Measurements from ENCODE around the gene TMEM131L.

DNA sequence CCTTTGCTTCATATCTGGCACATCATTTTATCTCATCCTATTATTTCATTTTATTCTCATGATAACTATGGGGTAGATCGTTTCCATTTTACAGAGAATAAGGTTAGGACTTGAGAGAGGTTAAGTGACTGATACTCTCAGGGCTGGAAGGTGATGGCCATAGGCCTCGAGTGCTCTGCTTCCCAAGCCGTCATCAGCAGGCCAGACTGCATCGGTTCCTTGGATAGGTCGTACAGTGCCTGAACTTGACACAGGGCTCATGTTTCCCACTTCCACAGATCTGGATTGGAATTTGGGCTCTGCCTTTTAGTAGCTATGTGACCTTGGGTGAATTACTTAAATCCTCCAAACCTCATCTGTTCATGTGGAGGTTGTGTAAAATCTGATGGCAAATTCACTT lies 81.4 kb downstream of the TMEM131L start:
- TF ChIP-seq, protein P1, sequence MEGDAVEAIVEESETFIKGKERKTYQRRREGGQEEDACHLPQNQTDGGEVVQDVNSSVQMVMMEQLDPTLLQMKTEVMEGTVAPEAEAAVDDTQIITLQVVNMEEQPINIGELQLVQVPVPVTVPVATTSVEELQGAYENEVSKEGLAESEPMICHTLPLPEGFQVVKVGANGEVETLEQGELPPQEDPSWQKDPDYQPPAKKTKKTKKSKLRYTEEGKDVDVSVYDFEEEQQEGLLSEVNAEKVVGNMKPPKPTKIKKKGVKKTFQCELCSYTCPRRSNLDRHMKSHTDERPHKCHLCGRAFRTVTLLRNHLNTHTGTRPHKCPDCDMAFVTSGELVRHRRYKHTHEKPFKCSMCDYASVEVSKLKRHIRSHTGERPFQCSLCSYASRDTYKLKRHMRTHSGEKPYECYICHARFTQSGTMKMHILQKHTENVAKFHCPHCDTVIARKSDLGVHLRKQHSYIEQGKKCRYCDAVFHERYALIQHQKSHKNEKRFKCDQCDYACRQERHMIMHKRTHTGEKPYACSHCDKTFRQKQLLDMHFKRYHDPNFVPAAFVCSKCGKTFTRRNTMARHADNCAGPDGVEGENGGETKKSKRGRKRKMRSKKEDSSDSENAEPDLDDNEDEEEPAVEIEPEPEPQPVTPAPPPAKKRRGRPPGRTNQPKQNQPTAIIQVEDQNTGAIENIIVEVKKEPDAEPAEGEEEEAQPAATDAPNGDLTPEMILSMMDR (IDR thresholded peaks at IDR 0.05): no peak
- TF ChIP-seq POLR2A (IDR thresholded peaks at IDR 0.05): no peak
